ENCODE data around the gene EPHB1.

Gene EPHB1

GRCh38 chr3:135118792-135119191, 323.7 kb downstream of the EPHB1 start:
- Histone ChIP-seq H3K9me3 (ENCODE audit: severe bottlenecking) (no peaks in the 10 kb centered on the region), H3K27me3 (ENCODE audit: insufficient read depth, low read depth, severe bottlenecking) (no peaks in the 10 kb centered on the region), H3K36me3 (no peaks in the 10 kb centered on the region), H3K27ac (no peak overlapping the region), H3K4me3 (ENCODE audit: low read depth, low read length) (no peak overlapping the region)
- DNase-seq = no peak
- TF ChIP-seq CTCF (IDR thresholded peaks at IDR 0.05; ENCODE audit: low read depth, low read length) = no peak

- no peaks in the 10 kb centered on the region for H3K36me3 ChIP-seq
- no peak for TF ChIP-seq CTCF (IDR thresholded peaks at IDR 0.05; ENCODE audit: low read depth, low read length)
- no peaks in the 10 kb centered on the region for H3K27me3 ChIP-seq (ENCODE audit: insufficient read depth, low read depth, severe bottlenecking)
- H3K9me3 ChIP-seq (ENCODE audit: severe bottlenecking) = no peaks in the 10 kb centered on the region
- no peak for DNase-seq
- no peak overlapping the region for H3K27ac ChIP-seq
- no peak overlapping the region for H3K4me3 ChIP-seq (ENCODE audit: low read depth, low read length)
Observed at GRCh38 chr3:135125171-135125801, 330.2 kb downstream of the EPHB1 start.

GRCh38 chr3:135127946-135128470, 332.9 kb downstream of the EPHB1 start:
- Histone ChIP-seq H3K27me3 (ENCODE audit: insufficient read depth, low read depth, severe bottlenecking) (no peaks in the 10 kb centered on the region), H3K9me3 (ENCODE audit: severe bottlenecking) (no peaks in the 10 kb centered on the region), H3K4me3 (ENCODE audit: low read depth, low read length) (no peak overlapping the region), H3K36me3 (no peaks in the 10 kb centered on the region), H3K27ac (no peak overlapping the region)
- TF ChIP-seq CTCF (IDR thresholded peaks at IDR 0.05; ENCODE audit: low read depth, low read length) = no peak
- DNase-seq = no peak

- no peak overlapping the region for H3K4me3 ChIP-seq (ENCODE audit: low read depth, low read length)
- DNase-seq = no peak
- no peaks in the 10 kb centered on the region for H3K9me3 ChIP-seq (ENCODE audit: severe bottlenecking)
- H3K27ac ChIP-seq = no peak overlapping the region
- no peak for TF ChIP-seq CTCF (IDR thresholded peaks at IDR 0.05; ENCODE audit: low read depth, low read length)
- no peaks in the 10 kb centered on the region for H3K27me3 ChIP-seq (ENCODE audit: insufficient read depth, low read depth, severe bottlenecking)
- no peaks in the 10 kb centered on the region for H3K36me3 ChIP-seq
Observed at GRCh38 chr3:135128818-135129217, 333.8 kb downstream of the EPHB1 start.

- Histone ChIP-seq H3K36me3 (no peaks in the 10 kb centered on the region), H3K4me3 (ENCODE audit: low read depth, low read length) (no peak overlapping the region), H3K27ac (no peak overlapping the region)
Observed at GRCh38 chr3:135131290-135131689, 336.2 kb downstream of the EPHB1 start.

More at GRCh38 chr3:135131290-135131689, 336.2 kb downstream of the EPHB1 start:
- Histone ChIP-seq H3K27me3 (ENCODE audit: insufficient read depth, low read depth, severe bottlenecking) (no peaks in the 10 kb centered on the region), H3K9me3 (ENCODE audit: severe bottlenecking) (no peaks in the 10 kb centered on the region)
- no peak for DNase-seq
- TF ChIP-seq CTCF (IDR thresholded peaks at IDR 0.05; ENCODE audit: low read depth, low read length) = no peak

All from WERI-Rb-1 (cell line).